Ovary (tissue), 3 donors: ENCODE results near the gene PARM1.

ENCODE experiments used
- POLR2A ChIP-seq: fragments of 450-650 bp; IDR thresholded peaks from one replicate; pipeline ENCODE4 v1.6.1; 2017; ENCODE audit warnings: antibody characterized with exemption, mild to moderate bottlenecking, moderate library complexity
- TF ChIP-seq, protein P1 (sequence below), 3 donors: fragments of 450-650 bp in 2 of 3; fragments of 200-600 bp in 1 of 3; IDR thresholded peaks; one replicate each; pipeline versions ENCODE4 v1.5.1 to v1.8.0; 2016 to 2022; ENCODE audit warnings: antibody characterized with exemption in 3 of 3, mild to moderate bottlenecking in 1 of 3
- donor health status: DM: no; HTN: no; CAD: no.

- TF ChIP-seq, protein P1, sequence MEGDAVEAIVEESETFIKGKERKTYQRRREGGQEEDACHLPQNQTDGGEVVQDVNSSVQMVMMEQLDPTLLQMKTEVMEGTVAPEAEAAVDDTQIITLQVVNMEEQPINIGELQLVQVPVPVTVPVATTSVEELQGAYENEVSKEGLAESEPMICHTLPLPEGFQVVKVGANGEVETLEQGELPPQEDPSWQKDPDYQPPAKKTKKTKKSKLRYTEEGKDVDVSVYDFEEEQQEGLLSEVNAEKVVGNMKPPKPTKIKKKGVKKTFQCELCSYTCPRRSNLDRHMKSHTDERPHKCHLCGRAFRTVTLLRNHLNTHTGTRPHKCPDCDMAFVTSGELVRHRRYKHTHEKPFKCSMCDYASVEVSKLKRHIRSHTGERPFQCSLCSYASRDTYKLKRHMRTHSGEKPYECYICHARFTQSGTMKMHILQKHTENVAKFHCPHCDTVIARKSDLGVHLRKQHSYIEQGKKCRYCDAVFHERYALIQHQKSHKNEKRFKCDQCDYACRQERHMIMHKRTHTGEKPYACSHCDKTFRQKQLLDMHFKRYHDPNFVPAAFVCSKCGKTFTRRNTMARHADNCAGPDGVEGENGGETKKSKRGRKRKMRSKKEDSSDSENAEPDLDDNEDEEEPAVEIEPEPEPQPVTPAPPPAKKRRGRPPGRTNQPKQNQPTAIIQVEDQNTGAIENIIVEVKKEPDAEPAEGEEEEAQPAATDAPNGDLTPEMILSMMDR (IDR thresholded peaks at IDR 0.05) = no peak
- no peak for TF ChIP-seq POLR2A
Measured at GRCh38 chr4:75001871-75002270, 69.0 kb downstream of the PARM1 start.
